H1 (cell line): ENCODE measurements around the gene HOMER1. TPM values are rescaled to one million over a fixed set of nuclear protein-coding genes. Genes with fewer than 3 reads are reported as not detected.

ENCODE experiments used
- ASH2L ChIP-seq: fragments of 200-600, 300-600 bp; sonication (generic); IDR thresholded peaks from one replicate; pipeline ENCODE4 v1.7.1; 2017; ENCODE audit warnings: low read length
- CBX8 ChIP-seq: fragments of 300-800, 300-1000 bp; sonication (generic); IDR thresholded peaks from 2 replicates; pipeline ENCODE4 v1.7.1; 2016; ENCODE audit warnings: low read depth, low read length, borderline replicate concordance
- EZH2 ChIP-seq: fragments of 200-600 bp; sonication (generic); IDR thresholded peaks from 2 replicates; pipeline ENCODE4 v1.7.1; 2012; ENCODE audit warnings: low read depth, mild to moderate bottlenecking, moderate library complexity, low read length, inconsistent platforms; ENCODE audit not compliant: severe bottlenecking
- HDAC6 ChIP-seq: IDR thresholded peaks from one replicate; pipeline ENCODE4 v1.7.1; 2012; ENCODE audit warnings: low read depth, mild to moderate bottlenecking, inconsistent platforms, low read length, moderate library complexity
- RNF2 ChIP-seq: fragments of 200-900, 300-1000 bp; sonication (generic); IDR thresholded peaks from 2 replicates; pipeline ENCODE4 v1.7.1; 2016; ENCODE audit warnings: borderline replicate concordance, low read depth, mild to moderate bottlenecking, antibody characterized with exemption, low read length; ENCODE audit not compliant: poor library complexity, severe bottlenecking; ENCODE audit errors: missing control alignments
- SP4 ChIP-seq: IDR thresholded peaks from 2 replicates; pipeline ENCODE4 v1.6.1; 2012; ENCODE audit warnings: low read length, inconsistent platforms
- ZNF274 ChIP-seq: IDR thresholded peaks from 2 replicates; pipeline ENCODE4 v1.7.0; 2012; ENCODE audit warnings: low read length, borderline replicate concordance; ENCODE audit errors: extremely low read depth
- polyA plus RNA-seq, 7 experiments: library from polyadenylated mRNA; depleted of rRNA in 3 of 7; stranded (reverse) in 5 of 7; unstranded in 2 of 7; fragments of >200 nt in 5 of 7; fragments of 200-250 nt in 2 of 7; gene quantifications; 1 replicate in 5 of 7; 2 replicates in 1 of 7; 4 replicates in 1 of 7; pipeline versions ENCODE4 v1.2.1 to v1.2.3, GENCODE V29; 2011 to 2013; ENCODE audit warnings: missing spikeins in 2 of 7, mixed read lengths in 2 of 7
- total RNA-seq: library from RNA; stranded (reverse); fragmentation: NEBNext Ultra II Directional; extraction: Animal tissue kit (Norgen Biotek cat#: 25700); gene quantifications from 2 replicates; pipeline ENCODE4 v1.2.1, GENCODE V29; 2021
- TF ChIP-seq, protein P1 (sequence below): IDR thresholded peaks from 2 replicates; pipeline ENCODE4 v1.6.1; 2011; ENCODE audit warnings: low read length, improper control_type of control experiment

The HOMER1 gene
- total and polyA plus RNA-seq, 2 of the 8 experiments (the other 6 are each of a cell fraction or from before 2014, with no cell fraction given) = 6.4 to 57.9 TPM

DNA sequence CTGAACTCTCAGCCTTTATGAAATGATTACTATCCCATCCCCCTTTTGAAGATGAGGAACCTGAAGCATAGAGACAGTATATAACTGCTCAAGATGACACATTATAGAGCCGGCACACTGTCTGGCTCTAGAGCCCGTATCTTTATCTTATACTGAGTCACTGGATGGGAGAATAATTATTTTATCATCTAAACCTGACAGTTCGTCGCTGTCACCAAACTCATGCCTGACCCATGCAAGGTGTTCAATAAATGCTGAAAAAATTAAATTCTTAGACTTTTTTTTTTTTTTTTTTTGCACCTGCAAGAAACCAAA lies 38.8 kb downstream of the HOMER1 start (continued):
- TF ChIP-seq RNF2 (no peak), SP4 (no peak), HDAC6 (no peak), EZH2 (no peak), CBX8 (no peak), ASH2L (no peak), ZNF274 (no peak)
- TF ChIP-seq, protein P1, sequence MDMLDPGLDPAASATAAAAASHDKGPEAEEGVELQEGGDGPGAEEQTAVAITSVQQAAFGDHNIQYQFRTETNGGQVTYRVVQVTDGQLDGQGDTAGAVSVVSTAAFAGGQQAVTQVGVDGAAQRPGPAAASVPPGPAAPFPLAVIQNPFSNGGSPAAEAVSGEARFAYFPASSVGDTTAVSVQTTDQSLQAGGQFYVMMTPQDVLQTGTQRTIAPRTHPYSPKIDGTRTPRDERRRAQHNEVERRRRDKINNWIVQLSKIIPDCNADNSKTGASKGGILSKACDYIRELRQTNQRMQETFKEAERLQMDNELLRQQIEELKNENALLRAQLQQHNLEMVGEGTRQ = no peak
